Peyer's patch (tissue), 4 donors: ENCODE results near the gene CNOT3.

ENCODE experiments used
- POLR2A ChIP-seq, 2 donors: fragments of 450-650 bp; IDR thresholded peaks; one replicate each; pipeline ENCODE4 v1.5.1; 2017; ENCODE audit warnings: antibody characterized with exemption in 2 of 2, mild to moderate bottlenecking in 2 of 2, moderate library complexity in 2 of 2
- TF ChIP-seq, protein P1 (sequence below), 6 experiments: fragments of 450-650 bp in 4 of 6; fragments of 200-600 bp in 2 of 6; sonication (generic) in 1 of 6; IDR thresholded peaks; one replicate each; pipeline ENCODE4 v1.5.1; 2017 to 2019; ENCODE audit warnings: antibody characterized with exemption in 6 of 6, mild to moderate bottlenecking in 3 of 6, moderate library complexity in 1 of 6

DNA sequence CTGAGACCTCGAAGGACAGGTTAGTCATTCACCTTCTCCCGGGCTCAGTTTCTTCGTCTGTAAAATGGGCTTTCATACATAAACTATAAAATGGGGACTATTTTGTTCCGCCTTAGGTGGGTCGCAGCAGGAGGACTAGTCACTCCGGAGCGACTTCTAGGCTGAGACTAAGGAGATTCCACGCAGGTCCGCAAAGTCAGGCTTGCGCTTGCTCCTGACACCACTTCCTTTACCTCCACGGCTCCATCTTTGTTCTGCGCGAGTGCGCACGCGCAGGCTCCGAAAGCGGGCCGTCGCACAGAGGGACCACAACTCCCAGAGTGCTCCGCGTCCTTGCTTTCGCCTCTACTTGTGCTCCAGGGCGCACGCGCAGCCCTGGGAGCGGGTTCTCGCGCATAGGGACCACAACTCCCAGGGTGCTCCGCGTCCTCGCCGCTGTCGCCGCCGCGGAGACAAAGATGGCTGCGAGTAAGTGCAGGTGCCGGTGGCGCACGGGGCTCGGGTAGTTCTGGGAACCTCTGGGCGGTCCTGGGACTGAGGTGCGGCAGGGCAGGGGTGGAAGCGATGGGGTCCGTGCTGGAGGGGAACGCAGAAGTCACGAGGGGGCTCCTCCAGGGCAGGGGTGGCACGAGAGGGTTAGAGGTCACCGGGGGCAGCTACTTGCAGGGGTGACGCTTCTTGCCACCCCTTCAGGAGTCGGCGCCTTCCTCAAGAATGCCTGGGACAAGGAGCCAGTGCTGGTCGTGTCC lies 35.0 kb upstream of the CNOT3 start, which contains the start of gene NDUFA3:
- TF ChIP-seq, protein P1, sequence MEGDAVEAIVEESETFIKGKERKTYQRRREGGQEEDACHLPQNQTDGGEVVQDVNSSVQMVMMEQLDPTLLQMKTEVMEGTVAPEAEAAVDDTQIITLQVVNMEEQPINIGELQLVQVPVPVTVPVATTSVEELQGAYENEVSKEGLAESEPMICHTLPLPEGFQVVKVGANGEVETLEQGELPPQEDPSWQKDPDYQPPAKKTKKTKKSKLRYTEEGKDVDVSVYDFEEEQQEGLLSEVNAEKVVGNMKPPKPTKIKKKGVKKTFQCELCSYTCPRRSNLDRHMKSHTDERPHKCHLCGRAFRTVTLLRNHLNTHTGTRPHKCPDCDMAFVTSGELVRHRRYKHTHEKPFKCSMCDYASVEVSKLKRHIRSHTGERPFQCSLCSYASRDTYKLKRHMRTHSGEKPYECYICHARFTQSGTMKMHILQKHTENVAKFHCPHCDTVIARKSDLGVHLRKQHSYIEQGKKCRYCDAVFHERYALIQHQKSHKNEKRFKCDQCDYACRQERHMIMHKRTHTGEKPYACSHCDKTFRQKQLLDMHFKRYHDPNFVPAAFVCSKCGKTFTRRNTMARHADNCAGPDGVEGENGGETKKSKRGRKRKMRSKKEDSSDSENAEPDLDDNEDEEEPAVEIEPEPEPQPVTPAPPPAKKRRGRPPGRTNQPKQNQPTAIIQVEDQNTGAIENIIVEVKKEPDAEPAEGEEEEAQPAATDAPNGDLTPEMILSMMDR (IDR thresholded peaks at IDR 0.05): no peak
- TF ChIP-seq POLR2A (IDR thresholded peaks at IDR 0.05): peak; percentile 73 to 75
